ENCODE data around the gene CACNA2D1. TPM values are rescaled to one million over a fixed set of nuclear protein-coding genes. Genes with fewer than 3 reads are reported as not detected.

CACNA2D1 gene
- total and polyA plus RNA-seq, 7 donors: 0.23 to 115 (median 59.7) TPM

DNA sequence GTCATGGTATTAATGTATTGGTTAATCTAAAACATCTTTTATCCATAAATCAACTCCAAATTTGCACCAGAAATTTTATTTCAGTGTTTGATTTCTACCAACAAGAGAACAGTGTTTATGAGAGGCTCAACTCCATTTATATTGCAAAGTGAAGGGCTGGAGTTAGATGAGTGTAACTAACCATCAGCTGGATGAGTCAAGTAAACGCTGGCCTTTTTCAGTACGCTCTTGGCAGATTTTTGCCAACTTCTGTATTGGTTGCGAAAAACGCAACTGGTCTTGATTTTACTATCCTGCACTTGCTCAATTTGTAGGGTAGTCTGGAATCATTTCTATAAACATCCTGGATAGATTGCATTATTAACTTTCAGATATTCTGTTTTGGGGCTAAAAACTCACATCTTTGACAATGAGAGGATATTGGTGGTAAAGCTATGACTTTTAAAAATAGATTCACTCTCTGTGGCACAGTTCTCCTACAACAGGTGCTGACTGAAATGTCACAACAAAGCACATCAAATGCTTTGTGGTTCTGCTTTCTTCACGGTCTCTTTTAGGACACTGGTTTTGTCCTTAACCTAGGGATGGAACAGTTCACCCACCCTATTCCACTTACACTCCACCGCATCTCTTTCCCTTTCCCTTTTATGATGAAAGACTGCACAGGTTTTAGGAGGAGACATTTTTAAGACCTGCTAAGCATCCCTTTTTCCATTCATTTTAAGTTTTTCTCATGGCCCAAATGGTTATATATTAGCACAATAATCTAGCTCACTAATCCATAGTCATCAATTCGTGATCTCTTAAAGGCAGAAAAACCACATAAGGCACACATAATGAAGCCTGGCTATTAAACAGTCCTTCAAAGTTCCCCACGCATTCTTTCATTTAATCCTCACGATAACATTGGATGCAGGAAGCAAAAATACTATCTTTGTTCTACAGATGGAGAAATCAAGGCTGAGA lies 12.8 kb downstream of the CACNA2D1 start:
- no peak for TF ChIP-seq CTCF (IDR thresholded peaks at IDR 0.05)
- TF ChIP-seq EP300 (IDR thresholded peaks at IDR 0.05): no peak
- TF ChIP-seq POLR2A (IDR thresholded peaks at IDR 0.05): no peak
- TF ChIP-seq POLR2AphosphoS5 (IDR thresholded peaks at IDR 0.05): peak in 1 of 4 donors; percentile 50
- Histone ChIP-seq H3K4me1 (peaks cover 0 to 40% (median 20%) of the 10 kb centered on the region in 4 donors), H3K4me3 (no peak overlapping the region), H3K27me3 (no peaks in the 10 kb centered on the region), H3K9me3 (no peaks in the 10 kb centered on the region), H3K36me3 (no peaks in the 10 kb centered on the region), H3K27ac (peak overlapping the region in 3 of 4 donors; percentile 34 to 61 (median 49))
- 68 to 70% methylated on average over 9 of the region's 9 CpGs for WGBS, 2 donors
- intact Hi-C loops (cut with DNase I): no loop called here
- DNase-seq: no peak

DNA sequence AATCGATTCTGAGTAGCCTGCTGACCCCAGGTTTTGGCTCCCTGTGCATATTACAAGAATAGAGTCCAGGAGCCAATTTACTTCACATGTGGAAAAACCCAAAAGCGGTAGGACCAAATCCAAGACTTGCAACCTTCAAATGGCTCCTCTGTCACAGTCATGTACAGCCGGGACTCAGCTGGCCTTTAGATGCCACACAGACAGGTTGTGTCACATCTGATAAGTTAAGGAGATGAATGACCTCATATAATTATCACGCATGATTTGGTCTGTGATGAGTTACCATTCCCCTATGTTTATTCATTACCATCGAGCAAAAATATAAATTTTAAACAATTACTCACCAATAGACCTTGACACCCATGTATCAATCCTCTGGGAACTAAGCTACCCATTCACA lies 14.2 kb downstream of the CACNA2D1 start:
- Histone ChIP-seq H3K9me3 (no peaks in the 10 kb centered on the region), H3K36me3 (no peaks in the 10 kb centered on the region), H3K27me3 (no peaks in the 10 kb centered on the region), H3K27ac (no peak overlapping the region), H3K4me1 (peaks cover 0 to 40% (median 20%) of the 10 kb centered on the region in 4 donors), H3K4me3 (no peak overlapping the region)
- no peak for DNase-seq
- WGBS, 2 donors: 59 to 63% methylated on average over 5 of the region's 5 CpGs
- intact Hi-C loops (cut with DNase I): no loop called here
- TF ChIP-seq EP300 (IDR thresholded peaks at IDR 0.05) (no peak), POLR2AphosphoS5 (IDR thresholded peaks at IDR 0.05) (no peak), CTCF (IDR thresholded peaks at IDR 0.05) (no peak), POLR2A (IDR thresholded peaks at IDR 0.05) (no peak)

GRCh38 chr7:82428186-82428961 lies 15.2 kb downstream of the CACNA2D1 start:
- H3K4me1 ChIP-seq: peaks cover 0 to 46% (median 24%) of the 10 kb centered on the region in 4 donors
- intact Hi-C loops (cut with DNase I): no loop called here
- no peak overlapping the region for H3K4me3 ChIP-seq
- no peak for DNase-seq
- no peaks in the 10 kb centered on the region for H3K9me3 ChIP-seq
- peak overlapping the region in 1 of 4 donors; percentile 50 for H3K27ac ChIP-seq
- H3K27me3 ChIP-seq: no peaks in the 10 kb centered on the region
- 57 to 71% methylated on average over 2 of the region's 2 CpGs for WGBS, 2 donors
- H3K36me3 ChIP-seq: no peaks in the 10 kb centered on the region
- TF ChIP-seq EP300 (IDR thresholded peaks at IDR 0.05) (no peak), POLR2A (IDR thresholded peaks at IDR 0.05) (no peak), POLR2AphosphoS5 (IDR thresholded peaks at IDR 0.05) (no peak), CTCF (IDR thresholded peaks at IDR 0.05) (no peak)

DNA sequence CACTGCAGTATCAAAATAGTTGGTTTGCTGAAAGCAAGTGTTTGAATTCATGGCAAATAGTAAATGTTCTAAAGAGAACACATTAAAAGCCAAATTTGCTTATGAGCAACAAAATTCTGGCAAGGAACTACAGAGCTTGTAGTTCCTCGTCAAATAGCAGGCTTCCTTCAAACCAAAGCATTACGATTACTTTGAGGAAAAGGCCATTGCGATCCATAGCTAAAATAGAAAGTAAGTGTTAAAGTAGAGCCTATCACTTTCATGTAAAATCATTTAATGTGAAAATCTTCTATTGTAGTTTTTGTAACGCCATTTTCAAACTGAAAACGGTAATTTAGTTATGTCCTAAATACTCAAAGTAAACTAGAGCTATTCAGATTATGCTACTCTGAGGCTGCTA lies 20.1 kb downstream of the CACNA2D1 start:
- Histone ChIP-seq H3K36me3 (no peaks in the 10 kb centered on the region), H3K27me3 (no peaks in the 10 kb centered on the region), H3K27ac (no peak overlapping the region), H3K4me1 (peaks cover 0 to 42% (median 6%) of the 10 kb centered on the region in 4 donors), H3K4me3 (no peak overlapping the region), H3K9me3 (no peaks in the 10 kb centered on the region)
- intact Hi-C loops (cut with DNase I): no loop called here
- TF ChIP-seq POLR2AphosphoS5 (IDR thresholded peaks at IDR 0.05) (no peak), CTCF (IDR thresholded peaks at IDR 0.05) (no peak), POLR2A (IDR thresholded peaks at IDR 0.05) (no peak)
- DNase-seq: no peak
- 58 to 72% methylated on average over 5 of the region's 5 CpGs for WGBS, 2 donors
